Vagina (tissue), 2 donors: Measurements from ENCODE around the gene CD180. TPM values are rescaled to one million over a fixed set of nuclear protein-coding genes. Genes with fewer than 3 reads are reported as not detected.

Source experiments
- DNase-seq, 2 donors: peaks; one replicate each; pipeline ENCODE4 v3.0.0-alpha.2; 2017; ENCODE audit errors: extremely low spot score in 2 of 2
- H3K27ac ChIP-seq: fragments of 200-600 bp; sonication (generic); one replicate; pipeline ENCODE4 v1.5.1; 2019
- H3K27me3 ChIP-seq: fragments of 200-600 bp; sonication (generic); one replicate; pipeline ENCODE4 v1.5.1; 2019
- H3K36me3 ChIP-seq, 2 donors: fragments of 200-600 bp; sonication (generic); one replicate each; pipeline ENCODE4 v1.5.1; 2017 to 2019
- H3K4me1 ChIP-seq: fragments of 200-600 bp; sonication (generic); one replicate; pipeline ENCODE4 v1.5.1; 2019
- H3K4me3 ChIP-seq, 2 donors: fragments of 200-600 bp; sonication (generic); 1 replicate in 1 of 2; 2 replicates in 1 of 2; pipeline ENCODE4 v1.5.1; 2016 to 2019
- H3K9me3 ChIP-seq: fragments of 200-600 bp; sonication (generic); one replicate; pipeline ENCODE4 v1.5.1; 2019
- CTCF ChIP-seq, 3 experiments: fragments of 450-650 bp in 2 of 3; fragments of 200-600 bp in 1 of 3; sonication (generic) in 1 of 3; IDR thresholded peaks; one replicate each; pipeline ENCODE4 v1.5.1; 2017 to 2019; ENCODE audit warnings: antibody characterized with exemption in 3 of 3, mild to moderate bottlenecking in 2 of 3, moderate library complexity in 2 of 3
- POLR2A ChIP-seq, 2 donors: fragments of 450-650 bp; IDR thresholded peaks; one replicate each; pipeline ENCODE4 v1.6.1; 2017; ENCODE audit warnings: antibody characterized with exemption in 2 of 2, mild to moderate bottlenecking in 2 of 2, moderate library complexity in 2 of 2
- POLR2AphosphoS5 ChIP-seq, 2 donors: sonication (generic); formaldehyde crosslinking; IDR thresholded peaks; one replicate each; pipeline ENCODE4 v1.9.0; 2017; ENCODE audit warnings: antibody characterized with exemption in 2 of 2, mild to moderate bottlenecking in 2 of 2, low read depth in 1 of 2; ENCODE audit not compliant: insufficient read depth in 1 of 2
- intact Hi-C: fragments of 100-400 bp; cut with DNase I; formaldehyde crosslinking; loops from one replicate; pipeline ENCODE4 v1.15.1; 2023
- total RNA-seq: library from RNA; depleted of rRNA; stranded (reverse); fragments of >200 nt; gene quantifications from one replicate; pipeline ENCODE4 v1.2.3, GENCODE V29; 2016

CD180 gene
- total RNA-seq, 1 donor from 2014 or later, result 2.0 TPM

- TF ChIP-seq POLR2A (IDR thresholded peaks at IDR 0.05) (no peak), POLR2AphosphoS5 (IDR thresholded peaks at IDR 0.05; ENCODE audit: insufficient read depth in 1 of 2, low read depth in 1 of 2) (no peak), CTCF (IDR thresholded peaks at IDR 0.05) (no peak)
- no peaks in the 10 kb centered on the region for H3K36me3 ChIP-seq
- no peaks in the 10 kb centered on the region for H3K9me3 ChIP-seq
- no peak overlapping the region for H3K4me3 ChIP-seq
- H3K27me3 ChIP-seq, result no peaks in the 10 kb centered on the region
- H3K4me1 ChIP-seq, result peaks cover 14% of the 10 kb centered on the region
- no peak overlapping the region for H3K27ac ChIP-seq
- DNase-seq, result no peak
- intact Hi-C loops, result no loop called here
These were observed 5.7 kb downstream of the CD180 start for GRCh38 chr5:67190861-67191260.

GRCh38 chr5:67190410-67190809, 6.2 kb downstream of the CD180 start:
- Histone ChIP-seq H3K27me3 (no peaks in the 10 kb centered on the region), H3K9me3 (no peaks in the 10 kb centered on the region), H3K4me3 (no peak overlapping the region), H3K36me3 (no peaks in the 10 kb centered on the region), H3K4me1 (peaks cover 14% of the 10 kb centered on the region), H3K27ac (no peak overlapping the region)
- intact Hi-C loops, result no loop called here
- TF ChIP-seq POLR2AphosphoS5 (IDR thresholded peaks at IDR 0.05; ENCODE audit: insufficient read depth in 1 of 2, low read depth in 1 of 2) (no peak), POLR2A (IDR thresholded peaks at IDR 0.05) (no peak), CTCF (IDR thresholded peaks at IDR 0.05) (no peak)
- no peak for DNase-seq

- Histone ChIP-seq H3K27me3 (no peaks in the 10 kb centered on the region), H3K9me3 (no peaks in the 10 kb centered on the region), H3K36me3 (no peaks in the 10 kb centered on the region), H3K4me3 (no peak overlapping the region), H3K4me1 (peaks cover 14% of the 10 kb centered on the region), H3K27ac (no peak overlapping the region)
- intact Hi-C loops, result no loop called here
- TF ChIP-seq CTCF (IDR thresholded peaks at IDR 0.05) (no peak), POLR2A (IDR thresholded peaks at IDR 0.05) (no peak), POLR2AphosphoS5 (IDR thresholded peaks at IDR 0.05; ENCODE audit: insufficient read depth in 1 of 2, low read depth in 1 of 2) (no peak)
- DNase-seq, result no peak
These were observed 6.7 kb downstream of the CD180 start for GRCh38 chr5:67189931-67190330.

- H3K36me3 ChIP-seq, result no peaks in the 10 kb centered on the region
- no peaks in the 10 kb centered on the region for H3K9me3 ChIP-seq
- H3K4me1 ChIP-seq, result peaks cover 14% of the 10 kb centered on the region
- intact Hi-C loops, result no loop called here
- no peaks in the 10 kb centered on the region for H3K27me3 ChIP-seq
- TF ChIP-seq POLR2A (IDR thresholded peaks at IDR 0.05) (no peak), CTCF (IDR thresholded peaks at IDR 0.05) (no peak), POLR2AphosphoS5 (IDR thresholded peaks at IDR 0.05; ENCODE audit: insufficient read depth in 1 of 2, low read depth in 1 of 2) (no peak)
- DNase-seq, result no peak
- no peak overlapping the region for H3K4me3 ChIP-seq
- H3K27ac ChIP-seq, result no peak overlapping the region
These were observed 7.6 kb downstream of the CD180 start for GRCh38 chr5:67189079-67189354.

DNA sequence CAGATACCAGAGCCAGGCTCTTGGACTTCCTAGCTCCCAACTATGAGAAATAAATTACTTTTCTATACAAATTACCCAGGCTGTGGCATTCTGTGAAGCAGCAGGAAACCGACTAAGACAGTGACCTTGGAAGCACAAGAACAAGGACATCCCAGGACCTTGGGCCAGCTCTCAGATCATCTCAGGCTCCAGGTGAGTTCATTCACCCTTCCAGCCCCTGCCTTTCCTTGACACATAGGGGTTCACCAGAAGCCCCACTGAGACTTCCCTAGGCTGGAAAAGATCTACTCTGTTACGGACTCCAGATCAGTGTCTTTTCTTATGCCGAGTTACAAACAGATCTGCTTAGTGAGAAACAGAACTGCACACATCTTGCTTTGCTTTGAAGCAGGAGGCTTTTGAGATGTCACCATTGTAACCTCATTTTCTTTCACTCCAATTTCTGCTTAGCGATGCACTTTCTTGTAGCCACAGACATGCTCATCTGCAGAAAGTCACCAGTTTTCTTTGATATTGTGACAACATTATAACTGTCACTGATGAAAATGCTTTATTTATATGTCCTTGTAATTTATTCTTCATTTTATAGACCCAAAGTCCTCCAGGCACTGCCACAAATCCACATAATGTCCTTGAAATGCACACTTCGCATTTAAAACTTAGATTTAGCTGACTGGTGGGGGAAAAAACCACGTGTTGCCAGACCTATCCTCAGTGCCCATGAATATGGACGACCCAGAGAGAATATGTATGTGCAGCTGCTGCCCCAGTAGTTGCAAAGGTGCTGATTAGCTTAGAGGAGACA, 8.1 kb downstream of the CD180 start:
- Histone ChIP-seq H3K27me3 (no peaks in the 10 kb centered on the region), H3K27ac (no peak overlapping the region), H3K4me3 (no peak overlapping the region), H3K36me3 (no peaks in the 10 kb centered on the region), H3K9me3 (no peaks in the 10 kb centered on the region), H3K4me1 (peaks cover 8% of the 10 kb centered on the region)
- TF ChIP-seq POLR2A (IDR thresholded peaks at IDR 0.05) (no peak), POLR2AphosphoS5 (IDR thresholded peaks at IDR 0.05; ENCODE audit: insufficient read depth in 1 of 2, low read depth in 1 of 2) (no peak), CTCF (IDR thresholded peaks at IDR 0.05) (no peak)
- peak in 1 of 2 donors; percentile 56 for DNase-seq
- intact Hi-C loops, result no loop called here
